Colonic mucosa (tissue), 4 donors: Measurements from ENCODE around the gene MXRA5. TPM values are rescaled to one million over a fixed set of nuclear protein-coding genes. Genes with fewer than 3 reads are reported as not detected.
"Not testable (repeated sequence)": the region's sequence is repeated elsewhere in the genome, so short reads cannot be mapped to it uniquely, and the experiment has no call there.

Experiments
- DNase-seq: peaks from one replicate; pipeline ENCODE4 v3.0.0-alpha.2; 2020
- H3K27ac ChIP-seq: fragments of 200-600 bp; one replicate; pipeline ENCODE4 v1.8.0; 2021
- H3K27me3 ChIP-seq: fragments of 200-600 bp; one replicate; pipeline ENCODE4 v1.8.0; 2021
- H3K36me3 ChIP-seq: fragments of 200-600 bp; one replicate; pipeline ENCODE4 v1.8.0; 2021
- H3K4me1 ChIP-seq: fragments of 200-600 bp; one replicate; pipeline ENCODE4 v1.8.0; 2021; ENCODE audit warnings: mild to moderate bottlenecking
- H3K4me3 ChIP-seq: fragments of 200-600 bp; one replicate; pipeline ENCODE4 v1.8.0; 2021
- H3K9ac ChIP-seq, 2 donors: one replicate each; pipeline ENCODE4 v1.7.0; 2013; ENCODE audit warnings: control low read depth in 2 of 2, low read depth in 2 of 2, low read length in 2 of 2
- H3K9me3 ChIP-seq: fragments of 200-600 bp; one replicate; pipeline ENCODE4 v1.8.0; 2021
- CTCF ChIP-seq: fragments of 200-600 bp; IDR thresholded peaks from one replicate; pipeline ENCODE4 v1.8.0; 2022; ENCODE audit warnings: antibody characterized with exemption, mild to moderate bottlenecking
- intact Hi-C: fragments of 100-400 bp; cut with DNase I; formaldehyde crosslinking; loops from one replicate; pipeline ENCODE4 v1.14.1; 2022
- total RNA-seq, 2 donors: library from RNA; stranded (reverse); fragmentation: NEBNext Ultra II Directional in 1 of 2; extraction: Animal tissue kit (Norgen Biotek cat#: 25700) in 1 of 2; gene quantifications; one replicate each; pipeline ENCODE4 v1.2.1, GENCODE V29; 2021
- donor health status: healthy.
- donor health status: DM: no; HTN: no; CAD: no.
- donor health status: DM: no; HTN: no; CAD: no.

Gene MXRA5
- total RNA-seq, 2 donors from 2014 or later = 2.4 to 6.6 TPM

GRCh38 chrX:3295731-3296130 is 50.7 kb downstream of the MXRA5 start:
- H3K36me3 ChIP-seq = no peaks in the 10 kb centered on the region
- peak; percentile 21 for DNase-seq
- H3K4me3 ChIP-seq = no peak overlapping the region
- H3K27me3 ChIP-seq = no peaks in the 10 kb centered on the region
- intact Hi-C loops = no loop called here
- H3K4me1 ChIP-seq = no peaks in the 10 kb centered on the region
- H3K27ac ChIP-seq = no peak overlapping the region
- H3K9ac ChIP-seq = no peak overlapping the region
- TF ChIP-seq CTCF = no peak
- no peaks in the 10 kb centered on the region for H3K9me3 ChIP-seq

- no peaks in the 10 kb centered on the region for H3K27me3 ChIP-seq
- no peaks in the 10 kb centered on the region for H3K4me1 ChIP-seq
- H3K9ac ChIP-seq = no peak overlapping the region
- H3K36me3 ChIP-seq = no peaks in the 10 kb centered on the region
- intact Hi-C loops = no loop called here
- DNase-seq = no peak
- no peak overlapping the region for H3K27ac ChIP-seq
- no peak for TF ChIP-seq CTCF
- H3K4me3 ChIP-seq = no peak overlapping the region
- H3K9me3 ChIP-seq = no peaks in the 10 kb centered on the region
Observed at GRCh38 chrX:3293251-3293650, 53.2 kb downstream of the MXRA5 start.

- intact Hi-C loops = no loop called here
- Histone ChIP-seq H3K4me1 (no peaks in the 10 kb centered on the region), H3K27me3 (no peaks in the 10 kb centered on the region), H3K36me3 (no peaks in the 10 kb centered on the region), H3K27ac (no peak overlapping the region), H3K9ac (no peak overlapping the region), H3K9me3 (no peaks in the 10 kb centered on the region), H3K4me3 (no peak overlapping the region)
- DNase-seq = no peak
- TF ChIP-seq CTCF = no peak
Observed at GRCh38 chrX:3290561-3290960, 55.9 kb downstream of the MXRA5 start.

GRCh38 chrX:3286196-3286945 is 60.1 kb downstream of the MXRA5 start:
- no peaks in the 10 kb centered on the region for H3K9me3 ChIP-seq
- H3K27me3 ChIP-seq = no peaks in the 10 kb centered on the region
- H3K9ac ChIP-seq = no peak overlapping the region
- H3K4me1 ChIP-seq = no peaks in the 10 kb centered on the region
- no peaks in the 10 kb centered on the region for H3K36me3 ChIP-seq
- no peak overlapping the region for H3K4me3 ChIP-seq
- DNase-seq = no peak
- intact Hi-C loops = no loop called here
- no peak overlapping the region for H3K27ac ChIP-seq
- no peak for TF ChIP-seq CTCF

- TF ChIP-seq CTCF = no peak
- Histone ChIP-seq H3K27ac (no peak overlapping the region), H3K4me1 (no peaks in the 10 kb centered on the region), H3K27me3 (no peaks in the 10 kb centered on the region), H3K9me3 (no peaks in the 10 kb centered on the region), H3K9ac (no peak overlapping the region), H3K4me3 (no peak overlapping the region), H3K36me3 (no peaks in the 10 kb centered on the region)
- intact Hi-C loops = no loop called here
- no peak for DNase-seq
Observed at GRCh38 chrX:3280706-3281105, 65.7 kb downstream of the MXRA5 start.

- H3K27me3 ChIP-seq, intact Hi-C loops, DNase-seq, H3K36me3 ChIP-seq, H3K4me1 ChIP-seq, H3K4me3 ChIP-seq, H3K27ac ChIP-seq, H3K9me3 ChIP-seq, H3K9ac ChIP-seq: not testable (repeated sequence)
Observed at GRCh38 chrX:3273668-3274067, 72.8 kb downstream of the MXRA5 start.
